ENCODE results near the gene ERMARD.

DNA sequence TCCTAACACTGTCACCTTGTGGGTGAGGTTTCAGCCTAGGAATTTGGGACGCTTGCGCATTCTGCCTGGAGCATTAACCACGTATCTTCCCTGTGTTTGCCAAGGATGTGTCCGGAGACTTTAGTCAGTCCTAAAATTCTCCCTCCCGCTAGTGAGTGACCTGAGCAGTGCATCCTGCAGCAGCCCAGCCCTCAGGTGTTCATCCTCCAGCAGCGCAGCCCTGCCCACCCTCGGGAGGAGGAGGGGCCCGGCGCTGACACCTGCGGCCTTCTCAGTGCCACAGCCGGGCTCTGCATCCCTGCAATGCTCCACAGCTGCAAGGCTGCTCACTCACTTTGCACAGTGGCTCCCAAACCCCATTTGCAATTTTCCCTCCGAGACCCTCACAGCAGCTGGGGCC lies 79.5 kb downstream of the ERMARD start:
- TF ChIP-seq GATA2 (IDR thresholded peaks at IDR 0.05; ENCODE audit: low read depth, low read length), result no peak
- TF ChIP-seq GATA3 (IDR thresholded peaks at IDR 0.05; ENCODE audit: low read depth, low read length), result no peak
